Neural cell (in vitro differentiated cells): ENCODE measurements around the gene ENOX1. TPM values are rescaled to one million over a fixed set of nuclear protein-coding genes. Genes with fewer than 3 reads are reported as not detected.

Experiments used
- H2AFZ ChIP-seq: fragments of 200-600, 300-800 bp; sonication (generic), shearing (Covaris generic); 2 replicates; pipeline ENCODE4 v1.6.0; 2014; ENCODE audit warnings: low read depth, mild to moderate bottlenecking, antibody characterized with exemption, low read length, moderate library complexity
- H3F3A ChIP-seq: fragments of 200-600 bp; shearing (Covaris generic); 2 replicates; pipeline ENCODE4 v1.6.1; 2016; ENCODE audit warnings: mild to moderate bottlenecking, moderate library complexity, mixed read lengths, antibody characterized with exemption, low read length; ENCODE audit not compliant: insufficient read depth, poor library complexity, severe bottlenecking
- H3K27ac ChIP-seq: fragments of 200-600, 300-800 bp; sonication (generic), shearing (Covaris generic); 2 replicates; pipeline ENCODE4 v1.5.1; 2014; ENCODE audit warnings: mild to moderate bottlenecking, low read length, moderate library complexity
- H3K27me3 ChIP-seq: fragments of 300-800, 200-600 bp; sonication (generic), shearing (Covaris generic); 2 replicates; pipeline ENCODE4 v1.6.0; 2014; ENCODE audit warnings: mild to moderate bottlenecking, low read depth, low read length, moderate library complexity; ENCODE audit not compliant: insufficient read depth
- H3K36me3 ChIP-seq: fragments of 300-800, 200-600 bp; sonication (generic), shearing (Covaris generic); 2 replicates; pipeline ENCODE4 v1.5.1; 2014; ENCODE audit warnings: mild to moderate bottlenecking, antibody characterized with exemption, low read length, moderate library complexity; ENCODE audit not compliant: insufficient read depth
- H3K4me2 ChIP-seq: fragments of 300-800, 200-600 bp; sonication (generic), shearing (Covaris generic); 2 replicates; pipeline ENCODE4 v1.6.0; 2014; ENCODE audit warnings: mild to moderate bottlenecking, low read length
- H3K4me3 ChIP-seq: fragments of 300-800, 200-600 bp; sonication (generic), shearing (Covaris generic); 2 replicates; pipeline ENCODE4 v1.5.1; 2014; ENCODE audit warnings: mild to moderate bottlenecking, low read length, moderate library complexity
- H3K79me2 ChIP-seq: fragments of 200-600 bp; shearing (Covaris generic); replicated peaks from 2 replicates; pipeline ENCODE4 v1.6.0; 2014; ENCODE audit warnings: mild to moderate bottlenecking, low read length, moderate library complexity; ENCODE audit not compliant: insufficient read depth
- H3K9ac ChIP-seq: fragments of 300-800, 200-600 bp; sonication (generic), shearing (Covaris generic); 2 replicates; pipeline ENCODE4 v1.6.1; 2016; ENCODE audit warnings: mild to moderate bottlenecking, low read length, mixed read lengths
- H3K9me2 ChIP-seq: fragments of 200-600 bp; shearing (Covaris generic); 2 replicates; pipeline ENCODE4 v1.6.1; 2016; ENCODE audit warnings: mild to moderate bottlenecking, low read length, mixed read lengths; ENCODE audit not compliant: insufficient read depth
- H3K9me3 ChIP-seq: fragments of 200-600, 300-800 bp; sonication (generic), shearing (Covaris generic); 2 replicates; pipeline ENCODE4 v1.6.1; 2016; ENCODE audit warnings: mild to moderate bottlenecking, mixed run types, low read length, moderate library complexity, mixed read lengths
- H4K20me1 ChIP-seq: fragments of 200-600 bp; shearing (Covaris generic); 2 replicates; pipeline ENCODE4 v1.6.1; 2016; ENCODE audit warnings: mild to moderate bottlenecking, mixed run types; ENCODE audit not compliant: insufficient read depth
- CTCF ChIP-seq: fragments of 450-650 bp; IDR thresholded peaks from 2 replicates; pipeline ENCODE4 v1.5.1; 2014; ENCODE audit warnings: antibody characterized with exemption, mild to moderate bottlenecking, moderate library complexity; ENCODE audit not compliant: poor library complexity, severe bottlenecking
- EP300 ChIP-seq: fragments of 450-650 bp; conservative IDR thresholded peaks from 2 replicates; pipeline ENCODE4 v1.6.1; 2014; ENCODE audit warnings: antibody characterized with exemption, mild to moderate bottlenecking, moderate library complexity; ENCODE audit not compliant: poor library complexity, severe bottlenecking
- EZH2 ChIP-seq: fragments of 200-600, 300-800 bp; shearing (Covaris generic), sonication (generic); IDR thresholded peaks from 2 replicates; pipeline ENCODE4 v1.6.1; 2014; ENCODE audit warnings: antibody characterized with exemption, low read length, borderline replicate concordance, mild to moderate bottlenecking; ENCODE audit not compliant: insufficient read depth, poor library complexity, severe bottlenecking
- MXI1 ChIP-seq: fragments of 450-650 bp; conservative IDR thresholded peaks from 2 replicates; pipeline ENCODE4 v1.6.1; 2014; ENCODE audit warnings: antibody characterized with exemption, mild to moderate bottlenecking; ENCODE audit not compliant: poor library complexity, severe bottlenecking
- POLR2AphosphoS5 ChIP-seq: IDR thresholded peaks from 2 replicates; pipeline ENCODE4 v1.6.1; 2012
- RAD21 ChIP-seq: fragments of 450-650 bp; conservative IDR thresholded peaks from 2 replicates; pipeline ENCODE4 v1.6.1; 2014; ENCODE audit warnings: antibody characterized with exemption, mild to moderate bottlenecking, moderate library complexity
- REST ChIP-seq: IDR thresholded peaks from 2 replicates; pipeline ENCODE4 v1.6.1; 2012; ENCODE audit warnings: borderline replicate concordance
- SMC3 ChIP-seq: fragments of 450-650 bp; conservative IDR thresholded peaks from 2 replicates; pipeline ENCODE4 v1.6.1; 2014; ENCODE audit warnings: antibody characterized with exemption, mild to moderate bottlenecking, moderate library complexity; ENCODE audit not compliant: poor library complexity
- TAF1 ChIP-seq: IDR thresholded peaks from 2 replicates; pipeline ENCODE4 v1.6.1; 2012; ENCODE audit warnings: low read depth
- polyA plus RNA-seq: library from polyadenylated mRNA; depleted of rRNA; stranded (reverse); fragments of >200 nt; gene quantifications from 2 replicates; pipeline ENCODE4 v1.2.3, GENCODE V29; 2014

Gene ENOX1
- polyA plus RNA-seq, 1 donor from 2014 or later: 42.6 TPM

- Histone ChIP-seq H3K9me2 (no peaks in the 10 kb centered on the region), H3K4me3 (no peak overlapping the region), H3K27me3 (no peaks in the 10 kb centered on the region), H2AFZ (no peak overlapping the region), H3K9me3 (no peaks in the 10 kb centered on the region), H3F3A (no peaks in the 10 kb centered on the region), H3K36me3 (no peaks in the 10 kb centered on the region), H3K27ac (no peak overlapping the region), H4K20me1 (no peaks in the 10 kb centered on the region), H3K4me2 (no peak overlapping the region), H3K79me2 (no peaks in the 10 kb centered on the region), H3K9ac (no peak overlapping the region)
- no peak for TF ChIP-seq CTCF
- TF ChIP-seq SMC3: no peak
- TF ChIP-seq MXI1: no peak
- no peak for TF ChIP-seq POLR2AphosphoS5
- no peak for TF ChIP-seq TAF1
- no peak for TF ChIP-seq EP300
- no peak for TF ChIP-seq EZH2
- TF ChIP-seq RAD21: no peak
- no peak for TF ChIP-seq REST
Measured at GRCh38 chr13:43203781-43204180, 583.0 kb downstream of the ENOX1 start.

DNA sequence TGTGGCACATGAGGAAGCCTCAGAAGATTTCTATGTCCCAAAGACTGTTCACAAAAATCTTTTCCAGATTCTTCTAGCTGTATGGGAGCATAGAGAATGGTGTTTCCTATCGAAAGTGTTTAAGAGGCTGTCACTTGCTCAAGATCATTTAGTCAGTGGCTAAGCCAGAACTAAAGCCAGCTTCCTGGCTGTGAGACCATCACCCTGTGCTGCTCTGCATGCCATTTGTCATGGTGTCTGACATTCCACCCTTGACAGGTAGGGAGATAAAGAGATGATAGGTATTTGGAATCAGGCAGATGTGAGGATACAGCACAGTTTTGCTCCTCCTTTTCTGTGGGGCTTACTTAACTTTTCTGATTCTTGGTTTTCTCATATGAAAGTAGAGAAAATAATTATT, 586.0 kb downstream of the ENOX1 start:
- TF ChIP-seq REST: no peak
- no peak for TF ChIP-seq POLR2AphosphoS5
- no peak for TF ChIP-seq SMC3
- no peak for TF ChIP-seq MXI1
- no peak for TF ChIP-seq EZH2
- TF ChIP-seq EP300: no peak
- no peak for TF ChIP-seq TAF1
- TF ChIP-seq CTCF: no peak
- TF ChIP-seq RAD21: no peak
- H3K9me2 ChIP-seq: no peaks in the 10 kb centered on the region
- H3K4me2 ChIP-seq: no peak overlapping the region
- no peaks in the 10 kb centered on the region for H3K36me3 ChIP-seq
- H3K9me3 ChIP-seq: no peaks in the 10 kb centered on the region
- H4K20me1 ChIP-seq: no peaks in the 10 kb centered on the region
- H3K27ac ChIP-seq: no peak overlapping the region
- H2AFZ ChIP-seq: no peak overlapping the region
- no peak overlapping the region for H3K4me3 ChIP-seq
- H3K79me2 ChIP-seq: no peaks in the 10 kb centered on the region
- H3K27me3 ChIP-seq: no peaks in the 10 kb centered on the region
- H3F3A ChIP-seq: no peaks in the 10 kb centered on the region
- H3K9ac ChIP-seq: no peak overlapping the region
